H9 (cell line): ENCODE measurements around the gene KIF14. TPM values are rescaled to one million over a fixed set of nuclear protein-coding genes. Genes with fewer than 3 reads are reported as not detected.
"Not testable (repeated sequence)": the region's sequence is repeated elsewhere in the genome, so short reads cannot be mapped to it uniquely, and the experiment has no call there.

Experiments used
- DNase-seq: peaks from one replicate; pipeline ENCODE4 v3.0.0-alpha.2; 2017
- H2AFZ ChIP-seq: one replicate; pipeline ENCODE4 v1.6.1; 2013; ENCODE audit warnings: mild to moderate bottlenecking, low read length, control low read depth, moderate library complexity
- H2AK5ac ChIP-seq: 2 replicates; pipeline ENCODE4 v1.6.1; 2013; ENCODE audit warnings: low read length, control low read depth, mixed read lengths; ENCODE audit not compliant: insufficient read length
- H2BK120ac ChIP-seq: one replicate; pipeline ENCODE4 v1.6.1; 2013; ENCODE audit warnings: low read depth, mild to moderate bottlenecking, low read length, control low read depth, inconsistent platforms; ENCODE audit not compliant: poor library complexity, severe bottlenecking
- H2BK12ac ChIP-seq: 2 replicates; pipeline ENCODE4 v1.6.1; 2013; ENCODE audit warnings: low read length, control low read depth, mixed read lengths, low read depth; ENCODE audit not compliant: insufficient read length
- H2BK15ac ChIP-seq: 2 replicates; pipeline ENCODE4 v1.6.1; 2013; ENCODE audit warnings: low read depth, low read length, control low read depth
- H2BK20ac ChIP-seq: one replicate; pipeline ENCODE4 v1.6.1; 2013; ENCODE audit warnings: low read depth, mild to moderate bottlenecking, low read length, control low read depth, inconsistent platforms; ENCODE audit not compliant: poor library complexity, severe bottlenecking
- H2BK5ac ChIP-seq: 2 replicates; pipeline ENCODE4 v1.6.1; 2013; ENCODE audit warnings: low read length, control low read depth, mixed read lengths; ENCODE audit not compliant: insufficient read length
- H3K14ac ChIP-seq: 2 replicates; pipeline ENCODE4 v1.6.1; 2013; ENCODE audit warnings: low read length, control low read depth; ENCODE audit not compliant: insufficient read depth
- H3K18ac ChIP-seq: 2 replicates; pipeline ENCODE4 v1.6.1; 2013; ENCODE audit warnings: low read depth, mild to moderate bottlenecking, mixed read lengths, low read length, control low read depth; ENCODE audit not compliant: insufficient read length
- H3K23ac ChIP-seq: 2 replicates; pipeline ENCODE4 v1.6.1; 2013; ENCODE audit warnings: low read length, control low read depth, mixed read lengths, low read depth; ENCODE audit not compliant: insufficient read length
- H3K23me2 ChIP-seq: 2 replicates; pipeline ENCODE4 v1.6.1; 2013; ENCODE audit warnings: low read depth, mild to moderate bottlenecking, mixed read lengths, low read length, control low read depth; ENCODE audit not compliant: insufficient read length, poor library complexity, severe bottlenecking
- H3K27ac ChIP-seq: 2 replicates; pipeline ENCODE4 v1.5.1; 2013; ENCODE audit warnings: low read length, control low read depth, mixed read lengths, low read depth; ENCODE audit not compliant: insufficient read length
- H3K27me3 ChIP-seq: 2 replicates; pipeline ENCODE4 v1.6.1; 2013; ENCODE audit warnings: low read length, control low read depth, inconsistent platforms; ENCODE audit not compliant: insufficient read depth
- H3K4ac ChIP-seq: 2 replicates; pipeline ENCODE4 v1.6.1; 2013; ENCODE audit warnings: low read depth, mild to moderate bottlenecking, control low read depth, inconsistent platforms, low read length, moderate library complexity
- H3K4me1 ChIP-seq: 2 replicates; pipeline ENCODE4 v1.6.1; 2013; ENCODE audit warnings: low read length, control low read depth, inconsistent platforms; ENCODE audit not compliant: insufficient read depth
- H3K4me2 ChIP-seq: 2 replicates; pipeline ENCODE4 v1.6.1; 2013; ENCODE audit warnings: low read length, control low read depth, mixed read lengths; ENCODE audit not compliant: insufficient read length, insufficient read depth
- H3K56ac ChIP-seq: 2 replicates; pipeline ENCODE4 v1.6.1; 2013; ENCODE audit warnings: low read depth, mild to moderate bottlenecking, mixed read lengths, low read length, control low read depth; ENCODE audit not compliant: insufficient read length
- H3K79me1 ChIP-seq: 2 replicates; pipeline ENCODE4 v1.6.1; 2013; ENCODE audit warnings: low read depth, mild to moderate bottlenecking, moderate library complexity, low read length, control low read depth, inconsistent platforms; ENCODE audit not compliant: insufficient read depth, poor library complexity, severe bottlenecking
- H3K79me2 ChIP-seq: 2 replicates; pipeline ENCODE4 v1.6.1; 2013; ENCODE audit warnings: low read length, control low read depth, inconsistent platforms; ENCODE audit not compliant: insufficient read depth
- H3K9ac ChIP-seq: 2 replicates; pipeline ENCODE4 v1.6.1; 2013; ENCODE audit warnings: low read length, control low read depth, mixed read lengths; ENCODE audit not compliant: insufficient read length; ENCODE audit errors: extremely low read depth
- H3K9me3 ChIP-seq: one replicate; pipeline ENCODE4 v1.6.1; 2013; ENCODE audit warnings: low read depth, low read length, inconsistent platforms; ENCODE audit not compliant: control insufficient read depth
- H3T11ph ChIP-seq: one replicate; pipeline ENCODE4 v1.6.1; 2013; ENCODE audit warnings: mild to moderate bottlenecking, low read length, control low read depth, inconsistent platforms
- H4K20me1 ChIP-seq: one replicate; pipeline ENCODE4 v1.6.1; 2013; ENCODE audit not compliant: control insufficient read depth, insufficient read length, insufficient read depth
- H4K5ac ChIP-seq: 2 replicates; pipeline ENCODE4 v1.6.1; 2013; ENCODE audit warnings: low read depth, mild to moderate bottlenecking, mixed read lengths, low read length, control low read depth; ENCODE audit not compliant: insufficient read length
- H4K8ac ChIP-seq: replicated peaks from 2 replicates; pipeline ENCODE4 v1.6.1; 2013; ENCODE audit warnings: low read length, control low read depth, mixed read lengths, low read depth; ENCODE audit not compliant: insufficient read length
- H4K91ac ChIP-seq: 2 replicates; pipeline ENCODE4 v1.6.1; 2013; ENCODE audit warnings: low read depth, mild to moderate bottlenecking, moderate library complexity, mixed read lengths, low read length, control low read depth; ENCODE audit not compliant: insufficient read length
- H3K27ac Mint-ChIP-seq, 3 experiments: 2 replicates in 2 of 3; 3 replicates in 1 of 3; pipeline ENCODE4 v1.8.0; 2020 to 2021; ENCODE audit warnings: mixed read lengths in 3 of 3, mild to moderate bottlenecking in 1 of 3, moderate library complexity in 1 of 3
- H3K27me3 Mint-ChIP-seq: 2 replicates; pipeline ENCODE4 v1.8.0; 2021; ENCODE audit warnings: low read depth, mild to moderate bottlenecking, moderate library complexity, mixed read lengths
- H3K36me3 Mint-ChIP-seq, 3 experiments: 2 replicates in 2 of 3; 3 replicates in 1 of 3; pipeline ENCODE4 v1.8.0; 2020 to 2021; ENCODE audit warnings: low read depth in 3 of 3, mixed read lengths in 3 of 3; ENCODE audit not compliant: insufficient read depth in 1 of 3
- H3K4me1 Mint-ChIP-seq, 2 experiments: 2 replicates each; pipeline ENCODE4 v1.8.0; 2020; ENCODE audit warnings: mixed read lengths in 2 of 2
- H3K4me3 Mint-ChIP-seq, 2 experiments: 2 replicates in 1 of 2; 3 replicates in 1 of 2; pipeline ENCODE4 v1.8.0; 2020 to 2021; ENCODE audit warnings: mild to moderate bottlenecking in 2 of 2, mixed read lengths in 2 of 2, moderate library complexity in 1 of 2
- H3K9me3 Mint-ChIP-seq, 2 experiments: 2 replicates in 1 of 2; 3 replicates in 1 of 2; pipeline ENCODE4 v1.8.0; 2020; ENCODE audit warnings: mild to moderate bottlenecking in 2 of 2, mixed read lengths in 2 of 2, moderate library complexity in 1 of 2
- WGBS: extraction: QIAGEN DNeasy Blood & Tissue Kit; methylation state at CpG from one replicate; pipeline ENCODE4 v1.1.7; 2013; ENCODE audit warnings: missing lambda C conversion rate, low lambda C conversion rate, mixed read lengths; ENCODE audit not compliant: insufficient read length; ENCODE audit errors: extremely low coverage; 5-methylcytosine and 5-hydroxymethylcytosine counted together
- total RNA-seq: library from RNA; stranded (reverse); gene quantifications from 2 replicates; pipeline ENCODE4 v1.2.1, GENCODE V29; 2021
- TF ChIP-seq, protein P1 (sequence below): fragments of 200-600 bp; sonication (generic); conservative IDR thresholded peaks from 3 replicates; pipeline ENCODE4 v1.8.0; 2021; ENCODE audit warnings: antibody characterized with exemption, mild to moderate bottlenecking

Gene KIF14
- total RNA-seq, 1 experiment from 2014 or later: 18.2 TPM

DNA sequence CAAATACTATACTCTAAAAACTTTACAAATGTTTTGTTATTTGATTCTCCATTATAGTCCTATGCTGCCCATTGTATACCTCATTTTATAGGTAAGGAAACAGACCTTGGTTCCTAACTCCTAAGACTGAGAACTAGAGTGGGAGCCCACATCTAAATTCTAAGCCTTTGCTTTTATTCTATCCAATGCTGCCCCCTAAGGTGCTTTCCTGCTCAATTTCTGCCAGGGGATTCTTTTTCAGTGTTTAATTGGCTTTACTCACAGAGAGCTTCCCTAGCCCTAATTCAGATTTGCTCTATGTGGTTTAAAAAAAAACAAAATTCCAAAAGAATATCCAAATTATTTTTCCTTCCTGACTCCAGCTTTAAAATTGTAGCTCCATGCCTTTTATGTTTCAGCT is 64.5 kb downstream of the KIF14 start:
- Histone ChIP-seq H3K23me2 (no peaks in the 10 kb centered on the region), H3K4ac (no peak overlapping the region), H3K56ac (no peak overlapping the region), H2BK120ac (no peak overlapping the region), H2AFZ (no peak overlapping the region), H3T11ph (no peak overlapping the region), H2BK5ac (no peak overlapping the region), H2BK12ac (no peak overlapping the region), H3K9me3 (no peaks in the 10 kb centered on the region), H3K4me2 (no peak overlapping the region), H4K91ac (no peak overlapping the region), H3K23ac (no peak overlapping the region), H4K8ac (no peak overlapping the region), H2AK5ac (no peak overlapping the region), H3K79me2 (no peaks in the 10 kb centered on the region), H3K4me1 (no peaks in the 10 kb centered on the region), H3K9ac (no peak overlapping the region), H3K14ac (no peak overlapping the region), H3K27ac (no peak overlapping the region), H3K18ac (no peak overlapping the region), H2BK20ac (no peak overlapping the region), H4K20me1 (no peaks in the 10 kb centered on the region), H3K27me3 (no peaks in the 10 kb centered on the region), H2BK15ac (no peak overlapping the region), H3K79me1 (no peaks in the 10 kb centered on the region), H4K5ac (no peak overlapping the region)
- TF ChIP-seq, protein P1, sequence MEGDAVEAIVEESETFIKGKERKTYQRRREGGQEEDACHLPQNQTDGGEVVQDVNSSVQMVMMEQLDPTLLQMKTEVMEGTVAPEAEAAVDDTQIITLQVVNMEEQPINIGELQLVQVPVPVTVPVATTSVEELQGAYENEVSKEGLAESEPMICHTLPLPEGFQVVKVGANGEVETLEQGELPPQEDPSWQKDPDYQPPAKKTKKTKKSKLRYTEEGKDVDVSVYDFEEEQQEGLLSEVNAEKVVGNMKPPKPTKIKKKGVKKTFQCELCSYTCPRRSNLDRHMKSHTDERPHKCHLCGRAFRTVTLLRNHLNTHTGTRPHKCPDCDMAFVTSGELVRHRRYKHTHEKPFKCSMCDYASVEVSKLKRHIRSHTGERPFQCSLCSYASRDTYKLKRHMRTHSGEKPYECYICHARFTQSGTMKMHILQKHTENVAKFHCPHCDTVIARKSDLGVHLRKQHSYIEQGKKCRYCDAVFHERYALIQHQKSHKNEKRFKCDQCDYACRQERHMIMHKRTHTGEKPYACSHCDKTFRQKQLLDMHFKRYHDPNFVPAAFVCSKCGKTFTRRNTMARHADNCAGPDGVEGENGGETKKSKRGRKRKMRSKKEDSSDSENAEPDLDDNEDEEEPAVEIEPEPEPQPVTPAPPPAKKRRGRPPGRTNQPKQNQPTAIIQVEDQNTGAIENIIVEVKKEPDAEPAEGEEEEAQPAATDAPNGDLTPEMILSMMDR: peak; percentile 50
- DNase-seq: no peak
- H3K27me3 Mint-ChIP-seq: no peaks in the 10 kb centered on the region
- no peaks in the 10 kb centered on the region for H3K4me1 Mint-ChIP-seq
- H3K4me3 Mint-ChIP-seq: no peak overlapping the region
- H3K9me3 Mint-ChIP-seq: no peaks in the 10 kb centered on the region
- H3K27ac Mint-ChIP-seq: no peak overlapping the region
- peaks cover 5 to 45% (median 24%) of the 10 kb centered on the region in 3 experiments; a peak in 6 of 7 replicates for H3K36me3 Mint-ChIP-seq

DNA sequence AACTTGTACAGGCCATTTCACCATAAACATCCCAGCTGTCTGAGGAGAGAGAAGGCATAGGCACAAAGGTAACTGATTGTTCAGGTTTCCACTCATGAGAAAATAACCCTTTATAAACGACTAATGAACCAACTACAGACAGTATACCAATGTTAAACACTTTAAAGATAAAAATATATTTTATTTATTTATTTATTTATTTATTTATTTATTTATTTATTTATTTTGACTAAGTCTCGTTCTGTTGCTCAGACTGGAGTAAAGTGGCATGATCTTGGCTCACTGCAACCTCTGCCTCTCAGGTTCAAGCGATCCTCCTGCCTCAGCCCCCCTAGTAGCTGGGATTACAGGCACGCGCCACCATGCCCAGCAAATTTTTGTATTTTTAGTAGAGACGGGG is 67.8 kb downstream of the KIF14 start:
- no CpG with 5 or more reads among the region's 6 CpGs for WGBS
- H3K4me1 Mint-ChIP-seq, H3K27me3 ChIP-seq, H3K79me1 ChIP-seq, H2BK20ac ChIP-seq, H4K91ac ChIP-seq, H3K14ac ChIP-seq, H3K9me3 Mint-ChIP-seq, H4K20me1 ChIP-seq, H2BK120ac ChIP-seq, H3K18ac ChIP-seq, H3K23me2 ChIP-seq, H2BK5ac ChIP-seq, H3K27ac ChIP-seq, H3K4ac ChIP-seq, H2BK15ac ChIP-seq, H3K27ac Mint-ChIP-seq, H3K23ac ChIP-seq, H3K27me3 Mint-ChIP-seq, H3K4me1 ChIP-seq, H3K4me2 ChIP-seq, H4K5ac ChIP-seq, H2BK12ac ChIP-seq, H3K9me3 ChIP-seq, H2AK5ac ChIP-seq, H3T11ph ChIP-seq, H3K79me2 ChIP-seq, H4K8ac ChIP-seq, H3K4me3 Mint-ChIP-seq, H3K9ac ChIP-seq, H2AFZ ChIP-seq, DNase-seq, H3K56ac ChIP-seq: not testable (repeated sequence)
- H3K36me3 Mint-ChIP-seq: peaks cover 2 to 24% (median 19%) of the 10 kb centered on the region in 3 experiments; a peak in 5 of 7 replicates
